Measurements from ENCODE around the gene GJC2. TPM values are rescaled to one million over a fixed set of nuclear protein-coding genes. Genes with fewer than 3 reads are reported as not detected.
A peak's percentile ranks its signal among the peaks of the same experiment; 100 is the strongest.

GJC2 gene
- polyA plus RNA-seq, 2 of the 4 experiments (the other 2 are of a cell fraction) = 0.09 to 0.48 TPM

GRCh38 chr1:228148935-228149405 is 760 bp upstream of the GJC2 start:
- Histone ChIP-seq H3K4me1 (peaks cover 5% of the 10 kb centered on the region; the same call in 1 of the 3 replicates), H3K9me3 (no peaks in the 10 kb centered on the region), H3K4me3 (no peak overlapping the region), H3K4me2 (no peak overlapping the region), H3K27ac (no peak overlapping the region; a peak in 1 of 6 replicates)
- WGBS (ENCODE audit: missing lambda C conversion rate) = 74% methylated on average over 8 of the region's 8 CpGs
- no peak; a peak in 1 of 6 replicates for ATAC-seq
- FAIRE-seq = no peak
- ChIA-PET CTCF (interaction anchor here (0.9 to 2.6 kb wide), 3 partner anchors 16 to 18 kb away, joined by 3 to 9 read pairs (median 3); partner anchors contain the start of gene IBA57), POLR2A (interaction anchor here (1.0 kb wide), 1 partner anchor 16 kb away, joined by 7 read pairs; the partner anchor contains the start of gene IBA57)
- TF ChIP-seq ESRRA (IDR thresholded peaks at IDR 0.05; ENCODE audit: borderline replicate concordance, low read length) = no peak
- TF ChIP-seq HOXA7 (CRISPR knock-in tag; IDR thresholded peaks at IDR 0.05) = no peak
- no peak for TF ChIP-seq NR3C1 (IDR thresholded peaks at IDR 0.05)
- no peak for TF ChIP-seq MYC (IDR thresholded peaks at IDR 0.05; ENCODE audit: borderline replicate concordance, low read length)
- no peak for TF ChIP-seq CTCF (IDR thresholded peaks at IDR 0.05)
- TF ChIP-seq HDAC2 (IDR thresholded peaks at IDR 0.05) = no peak
- TF ChIP-seq NPAS2 (CRISPR knock-in tag; IDR thresholded peaks at IDR 0.05; ENCODE audit: borderline replicate concordance) = no peak
- TF ChIP-seq CHD4 (IDR thresholded peaks at IDR 0.05; ENCODE audit: borderline replicate concordance) = no peak
- TF ChIP-seq BHLHE40 (IDR thresholded peaks at IDR 0.05; ENCODE audit: low read depth, low read length) = no peak
- TF ChIP-seq RAD21 (conservative IDR thresholded peaks at IDR 0.05 in 1 of 2, IDR thresholded peaks at IDR 0.05 in 1 of 2) = no peak
- TF ChIP-seq, protein P1, sequence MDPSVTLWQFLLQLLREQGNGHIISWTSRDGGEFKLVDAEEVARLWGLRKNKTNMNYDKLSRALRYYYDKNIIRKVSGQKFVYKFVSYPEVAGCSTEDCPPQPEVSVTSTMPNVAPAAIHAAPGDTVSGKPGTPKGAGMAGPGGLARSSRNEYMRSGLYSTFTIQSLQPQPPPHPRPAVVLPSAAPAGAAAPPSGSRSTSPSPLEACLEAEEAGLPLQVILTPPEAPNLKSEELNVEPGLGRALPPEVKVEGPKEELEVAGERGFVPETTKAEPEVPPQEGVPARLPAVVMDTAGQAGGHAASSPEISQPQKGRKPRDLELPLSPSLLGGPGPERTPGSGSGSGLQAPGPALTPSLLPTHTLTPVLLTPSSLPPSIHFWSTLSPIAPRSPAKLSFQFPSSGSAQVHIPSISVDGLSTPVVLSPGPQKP (IDR thresholded peaks at IDR 0.05; ENCODE audit: low read depth, low read length) = no peak
- TF ChIP-seq CEBPB (IDR thresholded peaks at IDR 0.05) = no peak
- no peak for TF ChIP-seq EHF (CRISPR knock-in tag; IDR thresholded peaks at IDR 0.05)
- DNase-seq (ENCODE audit: low read depth in 1 of 2, low spot score in 1 of 2) = no peak

GRCh38 chr1:228150120-228150460 is 360 bp downstream of the GJC2 start:
- no peak overlapping the region for H3K27ac ChIP-seq
- FAIRE-seq (no peak), DNase-seq (ENCODE audit: low read depth in 1 of 2, low spot score in 1 of 2) (no peak), ATAC-seq (peak in 1 of 2 experiments; percentile 2; a peak in 2 of 6 replicates)
- ChIA-PET POLR2A (interaction anchor here (1.6 kb wide), 1 partner anchor 10 kb away, joined by 4 read pairs; no protein-coding TSS in a partner anchor), CTCF (interaction anchor here (1.6 to 8.2 kb wide), 2 partner anchors 9 to 16 kb away, joined by 5 to 89 read pairs; partner anchors contain the start of gene IBA57)
- no peaks in the 10 kb centered on the region for H3K9me3 ChIP-seq
- TF ChIP-seq, protein P2, sequence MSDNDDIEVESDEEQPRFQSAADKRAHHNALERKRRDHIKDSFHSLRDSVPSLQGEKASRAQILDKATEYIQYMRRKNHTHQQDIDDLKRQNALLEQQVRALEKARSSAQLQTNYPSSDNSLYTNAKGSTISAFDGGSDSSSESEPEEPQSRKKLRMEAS (IDR thresholded peaks at IDR 0.05) = no peak
- TF ChIP-seq MAZ (IDR thresholded peaks at IDR 0.05; ENCODE audit: borderline replicate concordance, low read depth, low read length) (no peak), RNF2 (IDR thresholded peaks at IDR 0.05; ENCODE audit: borderline replicate concordance, low read depth) (no peak), KDM5A (IDR thresholded peaks at IDR 0.05) (no peak), MYC (IDR thresholded peaks at IDR 0.05; ENCODE audit: borderline replicate concordance, low read length) (no peak)
- TF ChIP-seq, protein P3, sequence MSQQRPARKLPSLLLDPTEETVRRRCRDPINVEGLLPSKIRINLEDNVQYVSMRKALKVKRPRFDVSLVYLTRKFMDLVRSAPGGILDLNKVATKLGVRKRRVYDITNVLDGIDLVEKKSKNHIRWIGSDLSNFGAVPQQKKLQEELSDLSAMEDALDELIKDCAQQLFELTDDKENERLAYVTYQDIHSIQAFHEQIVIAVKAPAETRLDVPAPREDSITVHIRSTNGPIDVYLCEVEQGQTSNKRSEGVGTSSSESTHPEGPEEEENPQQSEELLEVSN (IDR thresholded peaks at IDR 0.05; ENCODE audit: borderline replicate concordance, low read depth) = no peak
- 100% methylated on average over 3 of the region's 7 CpGs for WGBS (ENCODE audit: missing lambda C conversion rate)
- H3K4me2 ChIP-seq = no peak overlapping the region
- H3K4me3 ChIP-seq = no peak overlapping the region
- peaks cover 5% of the 10 kb centered on the region; the same call in 1 of the 3 replicates for H3K4me1 ChIP-seq

Measured in A549 (cell line).